SU-DHL-6 (cell line): ENCODE results near the gene ANXA6.

Experiments used
- H2AFZ ChIP-seq: fragments of 200-600 bp; sonication (generic); 2 replicates; pipeline ENCODE4 v1.6.1; 2014; ENCODE audit warnings: low read depth, mild to moderate bottlenecking, moderate library complexity, mixed read lengths, antibody characterized with exemption, low read length; ENCODE audit not compliant: severe bottlenecking
- H3F3A ChIP-seq: fragments of 200-600 bp; shearing (Covaris generic); 2 replicates; pipeline ENCODE4 v1.6.0; 2016; ENCODE audit warnings: antibody characterized with exemption, mild to moderate bottlenecking; ENCODE audit not compliant: insufficient read depth
- H3K27ac ChIP-seq: fragments of 200-600 bp; sonication (generic); 2 replicates; pipeline ENCODE4 v1.5.1; 2016; ENCODE audit warnings: low read depth, mild to moderate bottlenecking, low read length, moderate library complexity, mixed read lengths
- H3K27me3 ChIP-seq: fragments of 200-600 bp; sonication (generic), shearing (Covaris generic); 2 replicates; pipeline ENCODE4 v1.6.0; 2014; ENCODE audit warnings: mild to moderate bottlenecking, low read length
- H3K36me3 ChIP-seq: fragments of 200-600 bp; sonication (generic); 2 replicates; pipeline ENCODE4 v1.6.1; 2014; ENCODE audit warnings: mild to moderate bottlenecking, low read length, mixed read lengths
- H3K4me2 ChIP-seq: fragments of 300-600, 200-600 bp; shearing (Covaris generic), sonication (generic); 2 replicates; pipeline ENCODE4 v1.6.0; 2014; ENCODE audit warnings: low read length, low read depth, mild to moderate bottlenecking; ENCODE audit not compliant: poor library complexity, severe bottlenecking
- H3K4me3 ChIP-seq: fragments of 200-600 bp; sonication (generic); 2 replicates; pipeline ENCODE4 v1.5.1; 2014; ENCODE audit warnings: antibody characterized with exemption, low read length, mild to moderate bottlenecking, mixed read lengths; ENCODE audit not compliant: insufficient read depth, poor library complexity, severe bottlenecking
- H3K79me2 ChIP-seq: fragments of 200-600 bp; sonication (generic); 2 replicates; pipeline ENCODE4 v1.6.1; 2014; ENCODE audit warnings: mild to moderate bottlenecking, low read length, moderate library complexity; ENCODE audit not compliant: insufficient read depth
- H3K9ac ChIP-seq: fragments of 200-600 bp; sonication (generic); 2 replicates; pipeline ENCODE4 v1.7.0; 2014; ENCODE audit warnings: mild to moderate bottlenecking, low read length
- H3K9me2 ChIP-seq: fragments of 200-600 bp; sonication (generic); replicated peaks from 2 replicates; pipeline ENCODE4 v1.6.1; 2014; ENCODE audit warnings: low read length; ENCODE audit not compliant: insufficient read depth
- H3K9me3 ChIP-seq: fragments of 200-600 bp; sonication (generic); 2 replicates; pipeline ENCODE4 v1.6.1; 2014; ENCODE audit warnings: low read length, mixed read lengths; ENCODE audit not compliant: insufficient read depth
- H4K20me1 ChIP-seq: fragments of 200-600 bp; sonication (generic); 2 replicates; pipeline ENCODE4 v1.6.1; 2014; ENCODE audit warnings: low read depth, mild to moderate bottlenecking, antibody characterized with exemption, low read length, moderate library complexity, mixed read lengths
- EZH2phosphoT487 ChIP-seq: fragments of 200-600 bp; sonication (generic), shearing (Covaris generic); conservative IDR thresholded peaks from 2 replicates; pipeline ENCODE4 v1.6.1; 2018; ENCODE audit warnings: mild to moderate bottlenecking, antibody characterized with exemption, low read length, moderate library complexity, mixed read lengths
- TF ChIP-seq, protein P1 (sequence below): fragments of 200-600 bp; sonication (generic); IDR thresholded peaks from one replicate; pipeline ENCODE4 v1.5.1; 2017; ENCODE audit warnings: antibody characterized with exemption, mild to moderate bottlenecking, low read length, moderate library complexity; ENCODE audit not compliant: insufficient read depth, poor library complexity, severe bottlenecking

Gene ANXA6

DNA sequence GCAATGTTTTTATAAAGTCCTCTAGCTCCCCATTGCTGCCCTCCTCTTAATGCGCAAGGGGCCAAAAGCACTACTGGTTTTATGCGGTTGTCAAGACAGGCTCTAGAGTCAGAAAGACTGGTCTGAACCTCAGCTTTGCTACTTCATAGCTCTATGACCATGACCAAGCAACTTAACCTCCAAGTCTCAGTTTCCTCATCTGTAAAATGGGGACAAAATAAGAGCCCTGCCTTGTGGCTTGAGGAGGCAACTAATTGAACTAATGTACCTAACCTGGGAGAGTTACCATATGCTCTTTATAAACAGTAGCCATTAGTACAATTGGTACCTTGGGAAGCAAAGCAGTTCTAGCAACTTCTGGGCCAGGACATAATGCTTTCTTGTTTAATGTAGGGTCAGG lies 36.5 kb downstream of the ANXA6 start:
- H2AFZ ChIP-seq, result no peak overlapping the region

DNA sequence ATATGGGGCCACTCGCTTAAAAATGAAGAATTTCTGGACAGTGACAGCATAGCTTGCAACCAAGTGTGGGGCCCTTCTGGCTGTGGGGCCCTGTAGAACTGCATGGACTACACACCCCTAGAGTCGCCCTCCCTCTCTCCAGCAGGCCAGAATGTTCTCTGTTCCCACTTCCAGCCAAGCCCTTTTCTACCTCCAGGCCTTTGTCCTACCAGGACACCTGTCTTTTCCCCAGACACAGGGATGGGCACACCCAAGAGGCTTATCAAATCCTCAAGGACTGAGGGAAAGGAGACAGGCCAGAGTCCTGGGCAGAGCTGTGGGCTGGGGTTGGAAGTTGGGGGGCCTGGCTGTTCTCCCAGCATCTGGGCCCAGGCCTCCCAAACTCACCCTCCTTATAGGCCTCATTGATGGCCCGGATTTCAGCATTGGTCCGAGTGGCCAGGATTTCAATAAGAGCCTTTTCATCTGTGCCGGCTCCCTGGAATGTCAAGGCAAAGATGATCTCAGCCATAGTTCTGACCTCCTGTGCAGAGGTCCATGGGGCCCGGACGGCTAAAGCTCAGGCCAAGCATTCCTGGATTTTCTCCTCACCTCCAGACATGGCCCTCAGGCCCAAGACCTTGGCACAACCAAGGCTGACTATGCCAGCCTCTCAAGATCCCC lies 38.5 kb downstream of the ANXA6 start:
- Histone ChIP-seq H3K79me2 (no peaks in the 10 kb centered on the region), H3K9me2 (no peaks in the 10 kb centered on the region), H3K4me3 (no peak overlapping the region), H3K27me3 (no peaks in the 10 kb centered on the region), H2AFZ (no peak overlapping the region), H3K9ac (no peak overlapping the region), H3K4me2 (no peak overlapping the region), H4K20me1 (no peaks in the 10 kb centered on the region), H3K9me3 (no peaks in the 10 kb centered on the region), H3F3A (0 out of 2 replicates have a peak, but pooled peaks cover 6% of the 10 kb centered on the region), H3K27ac (no peak overlapping the region), H3K36me3 (no peaks in the 10 kb centered on the region)
- TF ChIP-seq EZH2phosphoT487, result no peak
- TF ChIP-seq, protein P1, sequence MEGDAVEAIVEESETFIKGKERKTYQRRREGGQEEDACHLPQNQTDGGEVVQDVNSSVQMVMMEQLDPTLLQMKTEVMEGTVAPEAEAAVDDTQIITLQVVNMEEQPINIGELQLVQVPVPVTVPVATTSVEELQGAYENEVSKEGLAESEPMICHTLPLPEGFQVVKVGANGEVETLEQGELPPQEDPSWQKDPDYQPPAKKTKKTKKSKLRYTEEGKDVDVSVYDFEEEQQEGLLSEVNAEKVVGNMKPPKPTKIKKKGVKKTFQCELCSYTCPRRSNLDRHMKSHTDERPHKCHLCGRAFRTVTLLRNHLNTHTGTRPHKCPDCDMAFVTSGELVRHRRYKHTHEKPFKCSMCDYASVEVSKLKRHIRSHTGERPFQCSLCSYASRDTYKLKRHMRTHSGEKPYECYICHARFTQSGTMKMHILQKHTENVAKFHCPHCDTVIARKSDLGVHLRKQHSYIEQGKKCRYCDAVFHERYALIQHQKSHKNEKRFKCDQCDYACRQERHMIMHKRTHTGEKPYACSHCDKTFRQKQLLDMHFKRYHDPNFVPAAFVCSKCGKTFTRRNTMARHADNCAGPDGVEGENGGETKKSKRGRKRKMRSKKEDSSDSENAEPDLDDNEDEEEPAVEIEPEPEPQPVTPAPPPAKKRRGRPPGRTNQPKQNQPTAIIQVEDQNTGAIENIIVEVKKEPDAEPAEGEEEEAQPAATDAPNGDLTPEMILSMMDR, result no peak

More for the DNA sequence above, 36.5 kb downstream of the ANXA6 start:
- H3F3A ChIP-seq, result peaks cover 15% of the 10 kb centered on the region
- H3K79me2 ChIP-seq, result no peaks in the 10 kb centered on the region
- no peaks in the 10 kb centered on the region for H3K9me2 ChIP-seq
- no peak overlapping the region for H3K9ac ChIP-seq
- H3K27me3 ChIP-seq, result no peaks in the 10 kb centered on the region
- H3K4me3 ChIP-seq, result no peak overlapping the region
- no peaks in the 10 kb centered on the region for H4K20me1 ChIP-seq
- no peaks in the 10 kb centered on the region for H3K36me3 ChIP-seq
- no peak for TF ChIP-seq EZH2phosphoT487
- TF ChIP-seq, protein P1, result no peak
- H3K9me3 ChIP-seq, result no peaks in the 10 kb centered on the region
- H3K4me2 ChIP-seq, result no peak overlapping the region
- no peak overlapping the region for H3K27ac ChIP-seq

DNA sequence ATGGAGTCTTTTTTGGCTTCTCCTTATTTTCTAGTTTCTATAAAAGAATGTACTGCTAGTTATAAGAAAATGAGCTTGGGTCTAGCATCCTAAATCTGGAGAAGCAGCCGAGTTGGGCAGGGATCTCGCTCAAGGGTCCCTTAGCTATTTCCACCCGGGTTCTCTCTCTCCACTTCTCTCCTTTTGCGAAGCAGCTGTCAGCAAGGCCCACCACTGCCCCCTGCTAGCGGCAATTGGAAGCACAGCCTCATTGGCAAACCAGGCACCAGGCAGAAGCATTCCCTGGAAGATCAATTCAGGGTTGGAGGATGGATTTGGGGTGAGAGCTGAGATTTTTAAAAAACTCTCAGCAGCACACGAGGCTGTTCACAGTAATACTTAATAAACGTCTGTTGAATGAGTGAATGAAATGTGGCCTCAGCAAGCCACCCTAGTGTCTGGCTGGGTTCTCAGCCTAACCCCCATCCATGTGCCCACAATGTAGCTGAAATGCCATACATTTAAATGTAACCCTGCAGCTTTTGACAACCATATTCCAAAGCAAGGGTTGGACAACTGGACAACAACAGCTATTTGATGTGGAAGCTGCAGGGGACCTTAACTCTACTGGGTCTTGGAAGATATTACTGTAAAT lies 42.2 kb downstream of the ANXA6 start:
- Histone ChIP-seq H3K4me2 (no peak overlapping the region), H3K36me3 (no peaks in the 10 kb centered on the region)
- TF ChIP-seq, protein P1, result peak; percentile 89
- no peak for TF ChIP-seq EZH2phosphoT487

More for the DNA sequence above, 42.2 kb downstream of the ANXA6 start:
- no peaks in the 10 kb centered on the region for H3K9me2 ChIP-seq
- no peaks in the 10 kb centered on the region for H3K9me3 ChIP-seq
- H3K27ac ChIP-seq, result no peak overlapping the region
- H3F3A ChIP-seq, result 0 out of 2 replicates have a peak, but pooled peaks cover 6% of the 10 kb centered on the region
- H2AFZ ChIP-seq, result no peak overlapping the region
- H4K20me1 ChIP-seq, result no peaks in the 10 kb centered on the region
- H3K4me3 ChIP-seq, result no peak overlapping the region
- H3K9ac ChIP-seq, result no peak overlapping the region
- no peaks in the 10 kb centered on the region for H3K27me3 ChIP-seq
- H3K79me2 ChIP-seq, result no peaks in the 10 kb centered on the region
